ENCODE data around the gene SH3BP4.

SH3BP4 gene

GRCh38 chr2:234955091-234955591 is 3.3 kb downstream of the SH3BP4 start:
- DNase-seq (no peak), ATAC-seq (ENCODE audit: insufficient read depth, low read depth) (no peak)
- H3K79me2 ChIP-seq (ENCODE audit: insufficient read depth, low read length) = no peaks in the 10 kb centered on the region
- H3K36me3 ChIP-seq (ENCODE audit: insufficient read depth, low read length) = no peaks in the 10 kb centered on the region
- H3K27ac ChIP-seq (ENCODE audit: low read length) = no peak overlapping the region
- no peaks in the 10 kb centered on the region for H3K9me3 ChIP-seq (ENCODE audit: insufficient read depth, low read length, severe bottlenecking)
- H3K27me3 ChIP-seq (ENCODE audit: insufficient read depth, low read length, poor library complexity) = peaks cover 13% of the 10 kb centered on the region
- no peak overlapping the region for H3K4me3 ChIP-seq (ENCODE audit: low read depth in 1 of 2, low read length in 2 of 2)
- TF ChIP-seq CTCF (IDR thresholded peaks at IDR 0.05; ENCODE audit: borderline replicate concordance, extremely low read depth, low read length, poor library complexity, severe bottlenecking) = no peak
- TF ChIP-seq EZH2 (IDR thresholded peaks at IDR 0.05; ENCODE audit: borderline replicate concordance, low read depth, low read length, severe bottlenecking) = no peak
- H4K20me1 ChIP-seq (ENCODE audit: insufficient read depth, low read length) = no peaks in the 10 kb centered on the region
- H3K4me1 ChIP-seq (ENCODE audit: insufficient read depth, low read length) = no peaks in the 10 kb centered on the region
- H2AFZ ChIP-seq (ENCODE audit: low read depth, low read length) = no peak overlapping the region
- no peak overlapping the region for H3K4me2 ChIP-seq (ENCODE audit: insufficient read depth, low read length)
- no peak overlapping the region for H3K9ac ChIP-seq (ENCODE audit: low read depth, low read length)

GRCh38 chr2:234955971-234956509 is 4.2 kb downstream of the SH3BP4 start:
- Histone ChIP-seq H3K9ac (ENCODE audit: low read depth, low read length) (no peak overlapping the region), H3K27ac (ENCODE audit: low read length) (no peak overlapping the region), H3K4me2 (ENCODE audit: insufficient read depth, low read length) (no peak overlapping the region), H3K79me2 (ENCODE audit: insufficient read depth, low read length) (no peaks in the 10 kb centered on the region), H3K36me3 (ENCODE audit: insufficient read depth, low read length) (no peaks in the 10 kb centered on the region), H3K27me3 (ENCODE audit: insufficient read depth, low read length, poor library complexity) (peaks cover 13% of the 10 kb centered on the region), H3K4me1 (ENCODE audit: insufficient read depth, low read length) (no peaks in the 10 kb centered on the region), H3K9me3 (ENCODE audit: insufficient read depth, low read length, severe bottlenecking) (no peaks in the 10 kb centered on the region), H4K20me1 (ENCODE audit: insufficient read depth, low read length) (no peaks in the 10 kb centered on the region), H3K4me3 (ENCODE audit: low read depth in 1 of 2, low read length in 2 of 2) (no peak overlapping the region), H2AFZ (ENCODE audit: low read depth, low read length) (no peak overlapping the region)
- TF ChIP-seq CTCF (IDR thresholded peaks at IDR 0.05; ENCODE audit: borderline replicate concordance, extremely low read depth, low read length, poor library complexity, severe bottlenecking) (no peak), EZH2 (IDR thresholded peaks at IDR 0.05; ENCODE audit: borderline replicate concordance, low read depth, low read length, severe bottlenecking) (no peak)
- DNase-seq (no peak), ATAC-seq (ENCODE audit: insufficient read depth, low read depth) (no peak)

GRCh38 chr2:234957834-234958135 is 6.0 kb downstream of the SH3BP4 start:
- H3K4me3 ChIP-seq (ENCODE audit: low read depth in 1 of 2, low read length in 2 of 2) = no peak overlapping the region
- H3K4me2 ChIP-seq (ENCODE audit: insufficient read depth, low read length) = no peak overlapping the region
- no peaks in the 10 kb centered on the region for H3K36me3 ChIP-seq (ENCODE audit: insufficient read depth, low read length)
- H3K27me3 ChIP-seq (ENCODE audit: insufficient read depth, low read length, poor library complexity) = peaks cover 13% of the 10 kb centered on the region
- no peak overlapping the region for H3K9ac ChIP-seq (ENCODE audit: low read depth, low read length)
- H3K9me3 ChIP-seq (ENCODE audit: insufficient read depth, low read length, severe bottlenecking) = no peaks in the 10 kb centered on the region
- H3K79me2 ChIP-seq (ENCODE audit: insufficient read depth, low read length) = no peaks in the 10 kb centered on the region
- H3K27ac ChIP-seq (ENCODE audit: low read length) = no peak overlapping the region
- no peak overlapping the region for H2AFZ ChIP-seq (ENCODE audit: low read depth, low read length)
- DNase-seq (no peak), ATAC-seq (ENCODE audit: insufficient read depth, low read depth) (no peak)
- TF ChIP-seq EZH2 (IDR thresholded peaks at IDR 0.05; ENCODE audit: borderline replicate concordance, low read depth, low read length, severe bottlenecking) (no peak), CTCF (IDR thresholded peaks at IDR 0.05; ENCODE audit: borderline replicate concordance, extremely low read depth, low read length, poor library complexity, severe bottlenecking) (no peak)
- no peaks in the 10 kb centered on the region for H3K4me1 ChIP-seq (ENCODE audit: insufficient read depth, low read length)
- H4K20me1 ChIP-seq (ENCODE audit: insufficient read depth, low read length) = no peaks in the 10 kb centered on the region

- Histone ChIP-seq H4K20me1 (ENCODE audit: insufficient read depth, low read length) (no peaks in the 10 kb centered on the region), H3K27ac (ENCODE audit: low read length) (no peak overlapping the region), H3K4me2 (ENCODE audit: insufficient read depth, low read length) (no peak overlapping the region), H3K9me3 (ENCODE audit: insufficient read depth, low read length, severe bottlenecking) (no peaks in the 10 kb centered on the region), H3K9ac (ENCODE audit: low read depth, low read length) (no peak overlapping the region), H2AFZ (ENCODE audit: low read depth, low read length) (no peak overlapping the region), H3K36me3 (ENCODE audit: insufficient read depth, low read length) (no peaks in the 10 kb centered on the region), H3K79me2 (ENCODE audit: insufficient read depth, low read length) (no peaks in the 10 kb centered on the region), H3K4me1 (ENCODE audit: insufficient read depth, low read length) (no peaks in the 10 kb centered on the region), H3K4me3 (ENCODE audit: low read depth in 1 of 2, low read length in 2 of 2) (no peak overlapping the region), H3K27me3 (ENCODE audit: insufficient read depth, low read length, poor library complexity) (peaks cover 13% of the 10 kb centered on the region)
- no peak for TF ChIP-seq CTCF (IDR thresholded peaks at IDR 0.05; ENCODE audit: borderline replicate concordance, extremely low read depth, low read length, poor library complexity, severe bottlenecking)
- TF ChIP-seq EZH2 (IDR thresholded peaks at IDR 0.05; ENCODE audit: borderline replicate concordance, low read depth, low read length, severe bottlenecking) = no peak
- ATAC-seq (ENCODE audit: insufficient read depth, low read depth) (no peak), DNase-seq (no peak)
These were observed 6.5 kb downstream of the SH3BP4 start for GRCh38 chr2:234958311-234958710.

Data from DND-41 (cell line).